Caco-2 (cell line): ENCODE results near the gene LRRFIP1. TPM values are rescaled to one million over a fixed set of nuclear protein-coding genes. Genes with fewer than 3 reads are reported as not detected.

ENCODE experiments used
- BruUV-seq: library from RNA; stranded (reverse); fragments of 400-500 nt; replicated peaks from 2 replicates; lab custom pipeline; 2021; lab: Mats Ljungman, UMichigan
- CTCF ChIA-PET: fragments of 300-600 bp; sonication (Branson Sonifier 250); formaldehyde crosslinking; loops from one replicate; lab custom pipeline; 2022; ENCODE audit warnings: antibody characterized with exemption; lab: Charles Lee
- POLR2A ChIA-PET: fragments of 300-600 bp; sonication (Branson Sonifier 250); formaldehyde crosslinking; loops from one replicate; lab custom pipeline; 2022; ENCODE audit warnings: antibody characterized with exemption; lab: Charles Lee
- DNase-seq, 2 experiments: peaks; one replicate each; pipeline versions ENCODE4 v3.0.0 to v3.0.0-alpha.2; 2020 to 2022
- H3K27me3 ChIP-seq: replicated peaks from 2 replicates; pipeline ENCODE4 v1.6.0; 2011; ENCODE audit warnings: low read length; ENCODE audit not compliant: control insufficient read depth, insufficient read depth
- H3K36me3 ChIP-seq: 2 replicates; pipeline ENCODE4 v1.5.1; 2011; ENCODE audit warnings: low read length; ENCODE audit not compliant: control insufficient read depth, insufficient read depth
- H3K4me1 ChIP-seq: fragments of 250-450 bp; sonication (Bioruptor Pico); 2 replicates; pipeline ENCODE4 v1.5.1; 2020; ENCODE audit warnings: mild to moderate bottlenecking
- H3K4me3 ChIP-seq: 2 replicates; pipeline ENCODE4 v1.5.1; 2011; ENCODE audit warnings: low read depth, mild to moderate bottlenecking, control low read depth, low read length
- H3K9me3 ChIP-seq: fragments of 250-450 bp; sonication (Bioruptor Pico); 2 replicates; pipeline ENCODE4 v1.5.1; 2020; ENCODE audit warnings: mild to moderate bottlenecking, moderate library complexity
- H3K27ac Mint-ChIP-seq: one replicate; pipeline ENCODE4 v1.8.0; 2022; ENCODE audit warnings: mixed read lengths; ENCODE audit not compliant: unreplicated experiment
- H3K27me3 Mint-ChIP-seq: one replicate; pipeline ENCODE4 v1.8.0; 2022; ENCODE audit warnings: mixed read lengths; ENCODE audit not compliant: insufficient read depth, unreplicated experiment
- H3K36me3 Mint-ChIP-seq: one replicate; pipeline ENCODE4 v1.8.0; 2022; ENCODE audit warnings: mild to moderate bottlenecking, mixed read lengths; ENCODE audit not compliant: insufficient read depth, unreplicated experiment
- H3K4me1 Mint-ChIP-seq: one replicate; pipeline ENCODE4 v1.8.0; 2022; ENCODE audit warnings: low read depth, mixed read lengths; ENCODE audit not compliant: unreplicated experiment
- H3K4me3 Mint-ChIP-seq: one replicate; pipeline ENCODE4 v1.8.0; 2022; ENCODE audit warnings: mild to moderate bottlenecking, moderate library complexity, mixed read lengths; ENCODE audit not compliant: unreplicated experiment
- H3K9me3 Mint-ChIP-seq: one replicate; pipeline ENCODE4 v1.8.0; 2022; ENCODE audit warnings: mixed read lengths; ENCODE audit not compliant: unreplicated experiment
- intact Hi-C: fragments of 100-400 bp; cut with micrococcal nuclease; formaldehyde crosslinking; loops from one replicate; pipeline ENCODE4 v1.10.0; 2022; ENCODE audit not compliant: unreplicated experiment
- total RNA-seq: library from RNA; stranded (reverse); gene quantifications from 2 replicates; pipeline ENCODE4 v1.2.3, GENCODE V29; 2022
- TF ChIP-seq, protein P1 (sequence below), 2 experiments: fragments of 200-600 bp in 1 of 2; IDR thresholded peaks; 1 replicate in 1 of 2; 2 replicates in 1 of 2; pipeline versions ENCODE4 v1.5.1 to v1.8.0; 2011 to 2022; ENCODE audit warnings: antibody characterized with exemption in 1 of 2, control low read depth in 1 of 2, inconsistent platforms in 1 of 2, low read depth in 1 of 2, low read length in 1 of 2, mild to moderate bottlenecking in 1 of 2, moderate library complexity in 1 of 2; ENCODE audit not compliant: insufficient read depth in 1 of 2, severe bottlenecking in 1 of 2, unreplicated experiment in 1 of 2

Gene LRRFIP1
- total RNA-seq, 1 experiment from 2014 or later: 37.1 TPM

DNA sequence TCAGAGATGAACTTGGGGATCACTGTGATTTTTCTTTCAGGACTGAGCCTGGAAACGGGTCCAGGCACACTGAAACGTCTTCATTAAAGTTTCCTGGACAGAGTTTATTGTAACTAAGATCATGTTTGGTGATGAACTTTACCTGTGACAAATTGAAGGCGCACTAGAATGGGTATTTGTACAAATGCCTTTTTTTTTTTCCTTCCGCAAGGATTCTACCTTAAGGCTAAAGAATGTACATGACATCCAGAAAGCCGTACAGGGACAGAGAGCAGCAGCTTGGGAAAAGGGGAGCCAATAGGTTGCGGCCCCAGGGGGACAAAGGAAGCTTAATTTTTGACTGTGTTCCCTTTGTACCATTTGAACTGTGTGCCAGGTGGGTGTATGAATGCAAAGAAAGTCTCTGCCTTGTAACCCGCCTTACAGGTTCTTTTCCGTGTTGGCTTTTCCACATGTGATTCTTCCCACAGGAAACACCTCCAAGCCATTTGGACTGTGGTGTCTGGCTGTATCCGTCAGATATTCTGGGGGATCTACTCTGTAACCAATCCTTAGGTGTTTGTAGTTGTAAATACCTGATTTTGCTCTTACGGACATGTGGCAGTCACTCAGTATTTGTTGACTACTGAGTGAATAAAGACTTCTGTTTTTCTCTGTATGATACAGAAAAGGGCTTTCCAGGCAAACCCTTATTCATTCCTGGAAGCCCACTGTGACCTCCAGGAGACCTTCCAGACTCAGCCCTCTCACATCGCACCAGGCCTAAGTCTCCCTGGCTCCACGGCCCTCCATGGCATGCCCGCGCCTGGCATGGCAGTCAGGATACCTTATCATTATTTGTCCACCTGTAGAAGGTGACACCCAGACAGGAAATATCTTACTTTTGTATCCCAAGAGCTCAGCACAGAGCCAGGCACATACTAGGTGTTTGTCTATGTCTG is 1.1 kb downstream of the LRRFIP1 start:
- H3K4me3 Mint-ChIP-seq: peak overlapping the region; percentile 72
- H3K36me3 ChIP-seq: no peaks in the 10 kb centered on the region
- no peak for DNase-seq
- peak overlapping the region; percentile 35 for H3K4me3 ChIP-seq
- ChIA-PET CTCF (interaction anchor here (1.0 kb wide), 1 partner anchor 57 kb away, joined by 3 read pairs; no protein-coding TSS in a partner anchor), POLR2A (interaction anchor here (0.7 kb wide), 1 partner anchor 14 kb away, joined by 3 read pairs; no protein-coding TSS in a partner anchor)
- BruUV-seq: TSS peak; percentile 46
- no peaks in the 10 kb centered on the region for H3K36me3 Mint-ChIP-seq
- TF ChIP-seq, protein P1, sequence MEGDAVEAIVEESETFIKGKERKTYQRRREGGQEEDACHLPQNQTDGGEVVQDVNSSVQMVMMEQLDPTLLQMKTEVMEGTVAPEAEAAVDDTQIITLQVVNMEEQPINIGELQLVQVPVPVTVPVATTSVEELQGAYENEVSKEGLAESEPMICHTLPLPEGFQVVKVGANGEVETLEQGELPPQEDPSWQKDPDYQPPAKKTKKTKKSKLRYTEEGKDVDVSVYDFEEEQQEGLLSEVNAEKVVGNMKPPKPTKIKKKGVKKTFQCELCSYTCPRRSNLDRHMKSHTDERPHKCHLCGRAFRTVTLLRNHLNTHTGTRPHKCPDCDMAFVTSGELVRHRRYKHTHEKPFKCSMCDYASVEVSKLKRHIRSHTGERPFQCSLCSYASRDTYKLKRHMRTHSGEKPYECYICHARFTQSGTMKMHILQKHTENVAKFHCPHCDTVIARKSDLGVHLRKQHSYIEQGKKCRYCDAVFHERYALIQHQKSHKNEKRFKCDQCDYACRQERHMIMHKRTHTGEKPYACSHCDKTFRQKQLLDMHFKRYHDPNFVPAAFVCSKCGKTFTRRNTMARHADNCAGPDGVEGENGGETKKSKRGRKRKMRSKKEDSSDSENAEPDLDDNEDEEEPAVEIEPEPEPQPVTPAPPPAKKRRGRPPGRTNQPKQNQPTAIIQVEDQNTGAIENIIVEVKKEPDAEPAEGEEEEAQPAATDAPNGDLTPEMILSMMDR (IDR thresholded peaks at IDR 0.05; ENCODE audit: insufficient read depth in 1 of 2, low read depth in 1 of 2, low read length in 1 of 2, severe bottlenecking in 1 of 2, unreplicated experiment in 1 of 2): no peak
- no peaks in the 10 kb centered on the region for H3K9me3 Mint-ChIP-seq
- H3K9me3 ChIP-seq: no peaks in the 10 kb centered on the region
- H3K4me1 ChIP-seq: no peaks in the 10 kb centered on the region; the same call in 1 of the 2 replicates
- H3K4me1 Mint-ChIP-seq: no peaks in the 10 kb centered on the region
- no peak overlapping the region for H3K27ac Mint-ChIP-seq
- intact Hi-C loops: no loop called here
- no peaks in the 10 kb centered on the region for H3K27me3 Mint-ChIP-seq
- H3K27me3 ChIP-seq: no peaks in the 10 kb centered on the region

DNA sequence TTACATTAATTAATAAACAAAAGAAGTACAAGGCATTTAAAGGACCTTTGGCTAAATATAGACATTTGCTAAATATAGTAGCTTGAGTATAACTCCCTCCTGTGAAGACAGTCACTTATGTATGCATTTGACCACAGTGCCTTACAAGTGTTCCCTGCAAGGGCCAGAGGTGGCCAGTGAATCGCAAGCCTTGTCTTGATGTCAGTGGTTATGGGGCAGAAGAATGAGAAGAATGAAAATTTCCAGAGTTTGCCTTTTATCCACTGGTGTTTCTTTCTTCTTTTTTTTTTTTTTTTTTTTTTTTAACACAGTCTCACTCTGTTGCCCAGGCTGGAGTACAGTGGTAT is 1.8 kb downstream of the LRRFIP1 start:
- intact Hi-C loops: no loop called here
- no peaks in the 10 kb centered on the region for H3K27me3 ChIP-seq
- no TSS peak for BruUV-seq
- CTCF ChIA-PET: no interaction called here
- no peak for DNase-seq
- H3K4me3 ChIP-seq: no peak overlapping the region
- no peaks in the 10 kb centered on the region; the same call in 1 of the 2 replicates for H3K4me1 ChIP-seq
- H3K27ac Mint-ChIP-seq: no peak overlapping the region
- no peaks in the 10 kb centered on the region for H3K36me3 Mint-ChIP-seq
- no peaks in the 10 kb centered on the region for H3K36me3 ChIP-seq
- H3K9me3 ChIP-seq: no peaks in the 10 kb centered on the region
- H3K9me3 Mint-ChIP-seq: no peaks in the 10 kb centered on the region
- no peaks in the 10 kb centered on the region for H3K4me1 Mint-ChIP-seq
- H3K4me3 Mint-ChIP-seq: peak overlapping the region; percentile 72
- TF ChIP-seq, protein P1 (IDR thresholded peaks at IDR 0.05; ENCODE audit: insufficient read depth in 1 of 2, low read depth in 1 of 2, low read length in 1 of 2, severe bottlenecking in 1 of 2, unreplicated experiment in 1 of 2): no peak
- H3K27me3 Mint-ChIP-seq: no peaks in the 10 kb centered on the region
- POLR2A ChIA-PET: no interaction called here

DNA sequence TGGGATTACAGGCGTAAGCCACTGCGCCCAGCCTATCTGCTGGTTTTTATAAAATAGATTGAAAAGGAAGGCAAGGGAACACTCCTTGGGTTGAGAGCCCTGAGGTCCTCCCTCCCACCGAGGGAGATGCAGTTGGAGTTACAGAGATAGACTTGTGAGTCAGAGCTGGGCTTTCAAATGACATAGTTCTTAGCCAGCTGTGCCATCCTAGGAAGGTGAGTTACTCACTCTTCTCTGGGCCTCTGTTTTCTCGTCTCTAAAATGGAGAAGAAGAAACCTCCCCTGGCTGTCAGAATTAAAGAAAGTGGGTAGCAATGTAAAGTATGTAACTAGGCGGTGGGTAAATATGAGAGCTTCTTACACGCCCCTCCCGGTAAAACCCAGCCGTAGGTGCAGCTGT is 2.4 kb downstream of the LRRFIP1 start:
- Mint-ChIP-seq H3K27me3 (no peaks in the 10 kb centered on the region), H3K9me3 (peaks cover 3% of the 10 kb centered on the region), H3K36me3 (no peaks in the 10 kb centered on the region), H3K4me3 (no peak overlapping the region), H3K4me1 (no peaks in the 10 kb centered on the region), H3K27ac (no peak overlapping the region)
- H3K4me1 ChIP-seq: no peaks in the 10 kb centered on the region; the same call in 1 of the 2 replicates
- H3K27me3 ChIP-seq: no peaks in the 10 kb centered on the region
- TF ChIP-seq, protein P1 (IDR thresholded peaks at IDR 0.05; ENCODE audit: insufficient read depth in 1 of 2, low read depth in 1 of 2, low read length in 1 of 2, severe bottlenecking in 1 of 2, unreplicated experiment in 1 of 2): no peak
- no peaks in the 10 kb centered on the region for H3K36me3 ChIP-seq
- CTCF ChIA-PET: no interaction called here
- POLR2A ChIA-PET: no interaction called here
- intact Hi-C loops: no loop called here
- no peak for DNase-seq
- H3K4me3 ChIP-seq: no peak overlapping the region
- BruUV-seq: no TSS peak
- 0 out of 2 replicates have a peak, but pooled peaks cover 3% of the 10 kb centered on the region for H3K9me3 ChIP-seq
